Lower lobe of right lung (tissue), 2 donors: ENCODE results near the gene MRPL4. TPM values are rescaled to one million over a fixed set of nuclear protein-coding genes. Genes with fewer than 3 reads are reported as not detected.
A peak's percentile ranks its signal among the peaks of the same experiment; 100 is the strongest.

Experiments used
- ATAC-seq, 2 donors: fragments of 200-7000 bp; cut with Tn5 transposase; one replicate each; pipeline ENCODE4 v1.9.1; 2020 to 2022; ENCODE audit warnings: mild to moderate bottlenecking in 2 of 2, moderate library complexity in 2 of 2
- DNase-seq: peaks from one replicate; pipeline ENCODE4 v3.0.0-alpha.2; 2020
- H3K27ac ChIP-seq: fragments of 200-600 bp; one replicate; pipeline ENCODE4 v1.8.0; 2022
- H3K27me3 ChIP-seq: fragments of 200-600 bp; one replicate; pipeline ENCODE4 v1.8.0; 2022; ENCODE audit warnings: low read depth
- H3K36me3 ChIP-seq: fragments of 200-600 bp; one replicate; pipeline ENCODE4 v1.8.0; 2022; ENCODE audit warnings: mild to moderate bottlenecking
- H3K4me1 ChIP-seq: fragments of 200-600 bp; one replicate; pipeline ENCODE4 v1.8.0; 2022
- H3K4me3 ChIP-seq: fragments of 200-600 bp; one replicate; pipeline ENCODE4 v1.8.0; 2022; ENCODE audit warnings: mild to moderate bottlenecking
- H3K9me3 ChIP-seq: fragments of 200-600 bp; one replicate; pipeline ENCODE4 v1.8.0; 2022
- CTCF ChIP-seq: fragments of 200-600 bp; IDR thresholded peaks from one replicate; pipeline ENCODE4 v1.8.0; 2022; ENCODE audit warnings: antibody characterized with exemption, mild to moderate bottlenecking
- intact Hi-C: fragments of 100-400 bp; cut with DNase I; formaldehyde crosslinking; loops from one replicate; pipeline ENCODE4 v1.11.0; 2022
- total RNA-seq: library from RNA; stranded (reverse); fragmentation: NEBNext Ultra II Directional; extraction: Animal tissue kit (Norgen Biotek cat#: 25700); gene quantifications from one replicate; pipeline ENCODE4 v1.2.1, GENCODE V29; 2021
- donor health status: DM: no; HTN: yes; CAD: no; lungs with severe emphysema.

The MRPL4 gene
- total RNA-seq, 1 donor from 2014 or later = 40.3 TPM

- no peak overlapping the region for H3K4me3 ChIP-seq
- TF ChIP-seq CTCF = no peak
- intact Hi-C loops = no loop called here
- no peaks in the 10 kb centered on the region for H3K9me3 ChIP-seq
- ATAC-seq = no peak
- no peaks in the 10 kb centered on the region for H3K27me3 ChIP-seq
- H3K36me3 ChIP-seq = no peaks in the 10 kb centered on the region
- H3K4me1 ChIP-seq = peaks cover 58% of the 10 kb centered on the region
- H3K27ac ChIP-seq = peak overlapping the region; percentile 96
- no peak for DNase-seq
Observed at GRCh38 chr19:10268071-10268470, 16.1 kb downstream of the MRPL4 start.

- Histone ChIP-seq H3K36me3 (peaks cover 4% of the 10 kb centered on the region), H3K4me3 (peak overlapping the region; percentile 86), H3K27me3 (no peaks in the 10 kb centered on the region), H3K9me3 (no peaks in the 10 kb centered on the region), H3K4me1 (peaks cover 70% of the 10 kb centered on the region), H3K27ac (peak overlapping the region; percentile 96)
- peak; percentile 93 for DNase-seq
- TF ChIP-seq CTCF = peak; percentile 92
- intact Hi-C loops = loop anchor here (5.0 kb wide), 1 partner anchor 118 kb away; no protein-coding TSS in a partner anchor
- peak; percentile 75 to 87 for ATAC-seq
Observed at GRCh38 chr19:10269333-10270179, 17.5 kb downstream of the MRPL4 start.

- peaks cover 10% of the 10 kb centered on the region for H3K36me3 ChIP-seq
- TF ChIP-seq CTCF = no peak
- H3K9me3 ChIP-seq = no peaks in the 10 kb centered on the region
- DNase-seq (peak; percentile 93), ATAC-seq (peak; percentile 63 to 83)
- H3K4me3 ChIP-seq = peak overlapping the region; percentile 86
- intact Hi-C loops = loop anchor here (5.0 kb wide), 1 partner anchor 117 kb away; no protein-coding TSS in a partner anchor
- no peaks in the 10 kb centered on the region for H3K27me3 ChIP-seq
- peaks cover 77% of the 10 kb centered on the region for H3K4me1 ChIP-seq
- peak overlapping the region; percentile 96 for H3K27ac ChIP-seq
Observed at GRCh38 chr19:10270180-10270615, 18.2 kb downstream of the MRPL4 start.

GRCh38 chr19:10270616-10271394 is 18.8 kb downstream of the MRPL4 start, which contains the start of gene ICAM1:
ICAM1 (plus strand) TSS chr19:10271120; CDS start chr19:10271160, 40 bp downstream.
- intact Hi-C loops = loop anchor here (5.0 kb wide), 1 partner anchor 116 kb away; no protein-coding TSS in a partner anchor
- ATAC-seq = peak; percentile 80 to 86
- Histone ChIP-seq H3K27ac (peak within 1 kb of the TSS; percentile 96), H3K27me3 (no peaks in the 10 kb centered on the region), H3K4me1 (peaks cover 80% of the 10 kb centered on the region), H3K9me3 (no peaks in the 10 kb centered on the region), H3K4me3 (peak within 1 kb of the TSS; percentile 86), H3K36me3 (peaks cover 16% of the 10 kb centered on the region)
- TF ChIP-seq CTCF = peak; percentile 26
- peak; percentile 92 for DNase-seq

GRCh38 chr19:10271543-10272086 is 19.6 kb downstream of the MRPL4 start:
- peaks cover 84% of the 10 kb centered on the region for H3K4me1 ChIP-seq

More at GRCh38 chr19:10271543-10272086, 19.6 kb downstream of the MRPL4 start:
- peak; percentile 0 to 9 for ATAC-seq
- no peak for DNase-seq
- TF ChIP-seq CTCF = no peak
- intact Hi-C loops = loop anchor here (5.0 kb wide), 1 partner anchor 116 kb away; no protein-coding TSS in a partner anchor
- Histone ChIP-seq H3K27me3 (no peaks in the 10 kb centered on the region), H3K9me3 (no peaks in the 10 kb centered on the region), H3K4me3 (peak overlapping the region; percentile 86), H3K36me3 (peaks cover 24% of the 10 kb centered on the region), H3K27ac (peak overlapping the region; percentile 96)
